ENCODE data around the gene FHAD1. TPM values are rescaled to one million over a fixed set of nuclear protein-coding genes. Genes with fewer than 3 reads are reported as not detected.

The FHAD1 gene
- total RNA-seq, 1 experiment from 2014 or later, result 1.9 TPM

GRCh38 chr1:15310544-15310943, 63.5 kb downstream of the FHAD1 start:
- no peak overlapping the region for H2AK5ac ChIP-seq (ENCODE audit: insufficient read length, low read length)

More at GRCh38 chr1:15310544-15310943, 63.5 kb downstream of the FHAD1 start:
- Histone ChIP-seq H3K9ac (ENCODE audit: extremely low read depth, insufficient read length, low read length) (no peak overlapping the region), H3K23ac (ENCODE audit: insufficient read length, low read depth, low read length) (no peak overlapping the region), H2BK120ac (ENCODE audit: low read depth, low read length, poor library complexity, severe bottlenecking) (no peak overlapping the region), H3K79me1 (ENCODE audit: insufficient read depth, low read depth, low read length, poor library complexity, severe bottlenecking) (no peaks in the 10 kb centered on the region), H2BK12ac (ENCODE audit: insufficient read length, low read depth, low read length) (no peak overlapping the region), H3K9me3 (ENCODE audit: control insufficient read depth, low read depth, low read length) (no peaks in the 10 kb centered on the region), H3K27ac (ENCODE audit: insufficient read length, low read depth, low read length) (no peak overlapping the region), H3K79me2 (ENCODE audit: insufficient read depth, low read length) (no peaks in the 10 kb centered on the region), H3K4me1 (ENCODE audit: insufficient read depth, low read length) (no peaks in the 10 kb centered on the region), H2AFZ (ENCODE audit: low read length) (no peak overlapping the region), H3K4me2 (ENCODE audit: insufficient read depth, insufficient read length, low read length) (no peak overlapping the region), H3K18ac (ENCODE audit: insufficient read length, low read depth, low read length) (no peak overlapping the region), H3K23me2 (ENCODE audit: insufficient read length, low read depth, low read length, poor library complexity, severe bottlenecking) (no peaks in the 10 kb centered on the region), H4K91ac (ENCODE audit: insufficient read length, low read depth, low read length) (no peak overlapping the region), H4K5ac (ENCODE audit: insufficient read length, low read depth, low read length) (no peak overlapping the region), H3K27me3 (ENCODE audit: insufficient read depth, low read length) (no peaks in the 10 kb centered on the region), H4K20me1 (ENCODE audit: control insufficient read depth, insufficient read depth, insufficient read length) (no peaks in the 10 kb centered on the region), H3T11ph (ENCODE audit: low read length) (no peak overlapping the region), H3K56ac (ENCODE audit: insufficient read length, low read depth, low read length) (no peak overlapping the region), H3K14ac (ENCODE audit: insufficient read depth, low read length) (no peak overlapping the region; the same call in 1 of the 2 replicates), H3K4ac (ENCODE audit: low read depth, low read length) (no peak overlapping the region), H4K8ac (replicated peaks; ENCODE audit: insufficient read length, low read depth, low read length) (no peak overlapping the region), H2BK20ac (ENCODE audit: low read depth, low read length, poor library complexity, severe bottlenecking) (no peak overlapping the region), H2BK15ac (ENCODE audit: low read depth, low read length) (no peak overlapping the region), H2BK5ac (ENCODE audit: insufficient read length, low read length) (no peak overlapping the region)
- TF ChIP-seq CTCF (conservative IDR thresholded peaks at IDR 0.05), result no peak
- peaks cover 7 to 13% (median 10%) of the 10 kb centered on the region in 3 experiments for H3K36me3 Mint-ChIP-seq (ENCODE audit: insufficient read depth in 1 of 3, low read depth in 3 of 3)
- no peak overlapping the region for H3K4me3 Mint-ChIP-seq
- WGBS (ENCODE audit: extremely low coverage, insufficient read length, low lambda C conversion rate), result no CpG with 5 or more reads among the region's 7 CpGs
- H3K27ac Mint-ChIP-seq, result no peak overlapping the region
- peaks cover 17% of the 10 kb centered on the region for H3K27me3 Mint-ChIP-seq (ENCODE audit: low read depth)
- H3K4me1 Mint-ChIP-seq, result peaks cover 3 to 6% of the 10 kb centered on the region in 2 experiments; a peak in 2 of 4 replicates
- DNase-seq, result no peak
- H3K9me3 Mint-ChIP-seq, result peaks cover 11 to 19% of the 10 kb centered on the region in 2 experiments
